Suprapubic skin (tissue), 4 donors: ENCODE measurements around the gene ARHGAP10. TPM values are rescaled to one million over a fixed set of nuclear protein-coding genes. Genes with fewer than 3 reads are reported as not detected.

Experiments used
- DNase-seq, 2 donors: peaks; one replicate each; pipeline ENCODE4 v3.0.0-alpha.2; 2019; ENCODE audit warnings: low spot score in 2 of 2
- H3K27ac ChIP-seq: fragments of 200-600 bp; sonication (generic); one replicate; pipeline ENCODE4 v1.5.1; 2019
- H3K27me3 ChIP-seq: fragments of 200-600 bp; sonication (generic); one replicate; pipeline ENCODE4 v1.5.1; 2019
- H3K36me3 ChIP-seq: fragments of 200-600 bp; sonication (generic); one replicate; pipeline ENCODE4 v1.5.1; 2019
- H3K4me1 ChIP-seq: fragments of 200-600 bp; sonication (generic); one replicate; pipeline ENCODE4 v1.5.1; 2019
- H3K4me3 ChIP-seq: fragments of 200-600 bp; sonication (generic); one replicate; pipeline ENCODE4 v1.5.1; 2019; ENCODE audit warnings: mild to moderate bottlenecking
- H3K9me3 ChIP-seq: fragments of 200-600 bp; sonication (generic); one replicate; pipeline ENCODE4 v1.5.1; 2019
- CTCF ChIP-seq, 2 donors: fragments of 200-600 bp in 1 of 2; fragments of 450-650 bp in 1 of 2; sonication (generic) in 1 of 2; IDR thresholded peaks; one replicate each; pipeline ENCODE4 v1.5.1; 2016 to 2019; ENCODE audit warnings: antibody characterized with exemption in 2 of 2, mild to moderate bottlenecking in 1 of 2, moderate library complexity in 1 of 2
- EP300 ChIP-seq: sonication (generic); formaldehyde crosslinking; IDR thresholded peaks from one replicate; pipeline ENCODE4 v1.6.1; 2017; ENCODE audit warnings: antibody characterized with exemption
- POLR2A ChIP-seq, 2 donors: fragments of 450-650 bp; IDR thresholded peaks; one replicate each; pipeline ENCODE4 v1.6.1; 2017; ENCODE audit warnings: antibody characterized with exemption in 2 of 2, mild to moderate bottlenecking in 2 of 2, moderate library complexity in 2 of 2
- POLR2AphosphoS5 ChIP-seq, 3 donors: sonication (generic); formaldehyde crosslinking; IDR thresholded peaks; one replicate each; pipeline ENCODE4 v1.6.1; 2017; ENCODE audit warnings: antibody characterized with exemption in 3 of 3
- WGBS: methylation state at CpG from one replicate; pipeline ENCODE4 v1.1.5; 2018; 5-methylcytosine and 5-hydroxymethylcytosine counted together
- total RNA-seq, 4 donors: library from RNA; depleted of rRNA; stranded (reverse); fragments of >200 nt; gene quantifications; one replicate each; pipeline ENCODE4 v1.1.0, GENCODE V29; 2016

Gene ARHGAP10
- total RNA-seq, 4 donors from 2014 or later: 32.5 to 59.0 (median 36.8) TPM

GRCh38 chr4:148044912-148045352 lies 313.0 kb downstream of the ARHGAP10 start:
- no peak for TF ChIP-seq CTCF (IDR thresholded peaks at IDR 0.05)
- 78% methylated on average over 4 of the region's 4 CpGs for WGBS
- no peak overlapping the region for H3K27ac ChIP-seq
- H3K27me3 ChIP-seq: no peaks in the 10 kb centered on the region
- DNase-seq: no peak
- no peaks in the 10 kb centered on the region for H3K9me3 ChIP-seq
- no peak overlapping the region for H3K4me3 ChIP-seq
- peaks cover 2% of the 10 kb centered on the region for H3K36me3 ChIP-seq
- H3K4me1 ChIP-seq: no peaks in the 10 kb centered on the region

- 42% methylated on average over 4 of the region's 4 CpGs for WGBS
- Histone ChIP-seq H3K9me3 (no peaks in the 10 kb centered on the region), H3K36me3 (peaks cover 2% of the 10 kb centered on the region), H3K4me3 (no peak overlapping the region), H3K27ac (no peak overlapping the region), H3K27me3 (no peaks in the 10 kb centered on the region), H3K4me1 (no peaks in the 10 kb centered on the region)
- DNase-seq: no peak
- TF ChIP-seq EP300 (no peak), CTCF (IDR thresholded peaks at IDR 0.05) (no peak), POLR2AphosphoS5 (IDR thresholded peaks at IDR 0.05) (no peak), POLR2A (IDR thresholded peaks at IDR 0.05) (no peak)
These were observed 316.7 kb downstream of the ARHGAP10 start for GRCh38 chr4:148048598-148048997.

DNA sequence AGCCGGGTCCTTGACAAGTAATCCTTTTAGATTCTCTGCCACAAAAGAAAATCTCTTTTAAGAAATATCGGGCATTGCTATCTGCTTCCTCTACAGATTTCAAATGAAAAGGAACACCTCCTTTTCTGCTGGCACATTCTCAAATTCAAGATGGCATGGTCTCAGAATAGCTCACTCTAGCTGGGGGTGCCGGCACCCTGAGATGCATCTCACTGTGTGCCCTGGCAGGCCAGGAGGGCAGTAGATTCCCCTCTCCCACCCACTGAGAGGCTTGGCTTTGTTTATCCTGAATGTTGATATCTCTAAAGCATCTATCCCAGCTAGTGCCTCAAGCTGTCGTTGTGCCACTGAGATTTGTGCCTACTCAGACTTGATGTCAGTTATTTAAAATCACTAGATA lies 319.5 kb downstream of the ARHGAP10 start:
- H3K36me3 ChIP-seq: peaks cover 2% of the 10 kb centered on the region
- no peaks in the 10 kb centered on the region for H3K9me3 ChIP-seq
- H3K27ac ChIP-seq: no peak overlapping the region
- TF ChIP-seq POLR2A (IDR thresholded peaks at IDR 0.05): no peak
- no peak for TF ChIP-seq EP300
- TF ChIP-seq POLR2AphosphoS5 (IDR thresholded peaks at IDR 0.05): no peak
- no peak for TF ChIP-seq CTCF (IDR thresholded peaks at IDR 0.05)
- H3K4me3 ChIP-seq: no peak overlapping the region
- DNase-seq: no peak
- 84% methylated on average over 4 of the region's 4 CpGs for WGBS
- H3K4me1 ChIP-seq: peaks cover under 1% of the 10 kb centered on the region
- no peaks in the 10 kb centered on the region for H3K27me3 ChIP-seq

DNA sequence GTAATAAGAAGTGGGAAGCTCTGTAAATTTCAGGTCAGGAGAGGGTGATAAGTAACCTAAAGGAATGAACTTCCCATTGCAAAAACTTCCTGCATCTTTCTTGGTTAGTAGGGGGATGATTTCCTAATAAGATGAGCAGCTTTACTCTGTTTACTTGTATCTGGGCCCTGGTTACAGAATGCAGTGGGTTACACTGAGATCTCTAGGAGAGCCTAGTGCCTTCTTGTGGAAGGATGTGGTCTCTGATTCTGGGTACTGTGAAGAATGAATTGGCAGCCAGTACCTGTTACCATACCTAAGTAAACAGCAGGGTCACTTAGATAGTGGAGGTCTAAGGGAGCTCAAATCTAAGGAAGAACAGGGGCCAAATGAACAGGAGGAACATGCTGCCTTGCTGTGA lies 320.6 kb downstream of the ARHGAP10 start:
- H3K27ac ChIP-seq: no peak overlapping the region
- H3K4me3 ChIP-seq: no peak overlapping the region
- H3K36me3 ChIP-seq: peaks cover 2% of the 10 kb centered on the region
- no peaks in the 10 kb centered on the region for H3K27me3 ChIP-seq
- no peaks in the 10 kb centered on the region for H3K9me3 ChIP-seq
- H3K4me1 ChIP-seq: peaks cover 9% of the 10 kb centered on the region
- no peak for TF ChIP-seq POLR2A (IDR thresholded peaks at IDR 0.05)
- no peak for TF ChIP-seq CTCF (IDR thresholded peaks at IDR 0.05)
- TF ChIP-seq POLR2AphosphoS5 (IDR thresholded peaks at IDR 0.05): no peak
- no peak for TF ChIP-seq EP300
- DNase-seq: no peak

DNA sequence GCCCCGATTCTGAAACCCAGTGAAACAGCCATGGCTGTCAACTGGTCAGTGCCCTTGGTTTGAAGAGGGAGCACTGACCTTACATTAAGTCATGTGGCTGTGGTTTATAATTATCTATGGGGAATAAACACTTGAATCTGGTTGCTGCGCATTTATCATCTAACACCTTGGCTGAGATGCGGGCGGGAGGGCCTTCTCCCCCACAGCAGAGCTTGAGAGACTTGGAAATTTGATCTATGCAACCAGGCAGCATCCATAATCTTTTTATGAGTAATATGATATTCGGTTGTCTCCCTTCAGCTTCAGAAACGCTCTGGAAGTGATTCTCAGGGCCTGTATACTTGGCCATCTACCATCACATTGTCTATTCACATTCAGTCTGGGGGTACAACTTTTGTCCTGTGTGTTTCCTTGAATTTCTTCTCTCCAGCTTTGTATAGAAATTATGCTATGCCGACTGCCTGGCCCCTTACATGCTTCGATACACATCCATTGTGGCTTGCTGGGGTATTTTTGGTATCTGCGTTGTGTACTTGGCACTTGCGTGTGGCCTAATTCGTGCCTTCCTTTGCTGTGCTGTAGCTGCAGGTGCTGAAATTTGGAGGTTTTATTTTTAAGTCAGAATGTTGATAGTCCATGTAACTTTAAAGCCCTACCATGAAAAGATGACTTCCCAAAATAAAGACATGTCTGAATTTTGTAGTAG lies 321.6 kb downstream of the ARHGAP10 start:
- no peak overlapping the region for H3K4me3 ChIP-seq
- 93% methylated on average over 11 of the region's 11 CpGs for WGBS
- no peaks in the 10 kb centered on the region for H3K36me3 ChIP-seq
- TF ChIP-seq CTCF (IDR thresholded peaks at IDR 0.05): no peak
- no peak for TF ChIP-seq POLR2AphosphoS5 (IDR thresholded peaks at IDR 0.05)
- no peak for TF ChIP-seq EP300
- no peak for TF ChIP-seq POLR2A (IDR thresholded peaks at IDR 0.05)
- no peak overlapping the region for H3K27ac ChIP-seq
- no peaks in the 10 kb centered on the region for H3K9me3 ChIP-seq
- peaks cover 9% of the 10 kb centered on the region for H3K4me1 ChIP-seq
- H3K27me3 ChIP-seq: no peaks in the 10 kb centered on the region
- no peak for DNase-seq
